DOHH2 (cell line): ENCODE data around the gene HVCN1.

Experiments
- H3F3A ChIP-seq: fragments of 200-600 bp; sonication (generic), shearing (Covaris generic); 2 replicates; pipeline ENCODE4 v1.6.0; 2016; ENCODE audit warnings: antibody characterized with exemption, mild to moderate bottlenecking; ENCODE audit not compliant: control insufficient read depth, insufficient read depth
- H3K27ac ChIP-seq: fragments of 200-600 bp; sonication (generic); 2 replicates; pipeline ENCODE4 v1.5.1; 2014; ENCODE audit warnings: low read depth, mild to moderate bottlenecking, low read length, moderate library complexity
- H3K27me3 ChIP-seq: fragments of 200-600 bp; sonication (generic); 2 replicates; pipeline ENCODE4 v1.6.1; 2014; ENCODE audit warnings: mild to moderate bottlenecking, low read length, mixed read lengths; ENCODE audit not compliant: control insufficient read depth
- H3K36me3 ChIP-seq: fragments of 200-600 bp; sonication (generic); 2 replicates; pipeline ENCODE4 v1.6.1; 2014; ENCODE audit warnings: mild to moderate bottlenecking, low read length, moderate library complexity, mixed read lengths; ENCODE audit not compliant: control insufficient read depth
- H3K4me1 ChIP-seq: fragments of 200-600 bp; sonication (generic); 2 replicates; pipeline ENCODE4 v1.6.1; 2014; ENCODE audit warnings: mild to moderate bottlenecking, low read length, mixed read lengths; ENCODE audit not compliant: control insufficient read depth
- H3K4me2 ChIP-seq: fragments of 200-600 bp; sonication (generic); 2 replicates; pipeline ENCODE4 v1.6.0; 2014; ENCODE audit warnings: mild to moderate bottlenecking, low read length, moderate library complexity
- H3K4me3 ChIP-seq: fragments of 200-600 bp; sonication (generic); 2 replicates; pipeline ENCODE4 v1.5.1; 2014; ENCODE audit warnings: mild to moderate bottlenecking, low read length, mixed read lengths
- H3K79me2 ChIP-seq: fragments of 200-600 bp; sonication (generic); 2 replicates; pipeline ENCODE4 v1.6.1; 2014; ENCODE audit warnings: mild to moderate bottlenecking, low read length, mixed read lengths; ENCODE audit not compliant: control insufficient read depth
- H3K9me2 ChIP-seq: fragments of 200-600 bp; sonication (generic); replicated peaks from 2 replicates; pipeline ENCODE4 v1.6.1; 2014; ENCODE audit warnings: mild to moderate bottlenecking, low read length, mixed read lengths; ENCODE audit not compliant: control insufficient read depth
- H3K9me3 ChIP-seq: fragments of 200-600 bp; sonication (generic); 2 replicates; pipeline ENCODE4 v1.6.1; 2014; ENCODE audit warnings: antibody characterized with exemption, low read length, mixed read lengths; ENCODE audit not compliant: control insufficient read depth, insufficient read depth
- H4K20me1 ChIP-seq: fragments of 200-600 bp; sonication (generic); 2 replicates; pipeline ENCODE4 v1.6.0; 2014; ENCODE audit warnings: low read depth, mild to moderate bottlenecking, antibody characterized with exemption, low read length, moderate library complexity; ENCODE audit not compliant: control insufficient read depth, insufficient read depth
- CTCF ChIP-seq: fragments of 200-600 bp; sonication (generic); IDR thresholded peaks from one replicate; pipeline ENCODE4 v1.5.1; 2014; ENCODE audit warnings: antibody characterized with exemption, mild to moderate bottlenecking, low read depth, low read length; ENCODE audit not compliant: poor library complexity, severe bottlenecking
- EZH2phosphoT487 ChIP-seq: fragments of 200-600 bp; sonication (generic); IDR thresholded peaks from 2 replicates; pipeline ENCODE4 v1.6.1; 2017; ENCODE audit warnings: borderline replicate concordance, mild to moderate bottlenecking, antibody characterized with exemption, low read length, moderate library complexity, mixed read lengths

The HVCN1 gene

GRCh38 chr12:110676171-110676570, 12.7 kb downstream of the HVCN1 start:
- Histone ChIP-seq H3K4me1 (peaks cover 100% of the 10 kb centered on the region), H3F3A (peaks cover 51% of the 10 kb centered on the region), H3K27me3 (no peaks in the 10 kb centered on the region), H3K9me2 (no peaks in the 10 kb centered on the region), H3K79me2 (peaks cover 16% of the 10 kb centered on the region), H3K36me3 (peaks cover 54% of the 10 kb centered on the region), H3K4me2 (peak overlapping the region; percentile 89), H3K4me3 (peak overlapping the region; percentile 63), H4K20me1 (no peaks in the 10 kb centered on the region), H3K9me3 (no peaks in the 10 kb centered on the region), H3K27ac (peak overlapping the region; percentile 99)
- TF ChIP-seq EZH2phosphoT487 (no peak), CTCF (no peak)

DNA sequence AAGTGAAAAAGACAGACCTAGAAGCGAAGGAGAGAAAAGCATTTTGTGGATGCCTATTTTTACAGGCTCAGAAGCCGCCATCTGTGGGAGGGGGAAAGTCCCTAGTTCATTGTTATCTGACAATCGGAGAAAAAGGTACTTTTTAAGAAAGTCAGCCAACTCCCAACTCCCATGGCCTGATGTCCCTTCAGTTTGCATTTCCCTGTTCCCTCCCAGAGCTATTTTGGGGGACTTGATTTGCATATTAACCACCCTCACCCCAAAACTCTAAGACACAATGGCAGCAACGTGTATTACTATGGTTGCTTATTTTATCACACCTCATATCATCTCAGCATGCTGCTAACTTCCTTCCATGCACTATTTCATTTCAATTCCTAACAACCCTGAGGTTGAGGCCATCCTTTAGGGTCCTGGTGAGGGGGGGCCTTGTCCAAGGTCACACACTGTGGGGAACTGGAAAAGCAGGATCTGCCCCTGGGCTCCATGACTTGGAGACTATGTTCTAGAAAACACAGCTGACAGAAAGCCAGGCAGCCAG, 18.7 kb downstream of the HVCN1 start:
- Histone ChIP-seq H3F3A (peaks cover 27% of the 10 kb centered on the region), H3K9me3 (no peaks in the 10 kb centered on the region), H3K9me2 (no peaks in the 10 kb centered on the region), H4K20me1 (no peaks in the 10 kb centered on the region), H3K4me1 (peaks cover 92% of the 10 kb centered on the region), H3K27me3 (no peaks in the 10 kb centered on the region), H3K79me2 (peaks cover 23% of the 10 kb centered on the region), H3K4me3 (peak overlapping the region; percentile 59), H3K4me2 (peak overlapping the region; percentile 86), H3K27ac (peak overlapping the region; percentile 99), H3K36me3 (peaks cover 55% of the 10 kb centered on the region)
- no peak for TF ChIP-seq EZH2phosphoT487
- TF ChIP-seq CTCF: no peak

GRCh38 chr12:110669193-110669502, 19.8 kb downstream of the HVCN1 start:
- Histone ChIP-seq H3K79me2 (peaks cover 26% of the 10 kb centered on the region), H3K4me1 (peaks cover 88% of the 10 kb centered on the region), H4K20me1 (no peaks in the 10 kb centered on the region), H3K4me3 (peak overlapping the region; percentile 59), H3K4me2 (peak overlapping the region; percentile 86), H3K9me3 (peaks cover 4% of the 10 kb centered on the region; the same call in 1 of the 2 replicates), H3K36me3 (peaks cover 53% of the 10 kb centered on the region), H3K9me2 (no peaks in the 10 kb centered on the region), H3K27me3 (no peaks in the 10 kb centered on the region), H3F3A (peaks cover 20% of the 10 kb centered on the region), H3K27ac (peak overlapping the region; percentile 99)
- no peak for TF ChIP-seq EZH2phosphoT487
- TF ChIP-seq CTCF: no peak
